ENCODE data around the gene NEURL2.
"Not testable (repeated sequence)": the region's sequence is repeated elsewhere in the genome, so short reads cannot be mapped to it uniquely, and the experiment has no call there.

Gene NEURL2

DNA sequence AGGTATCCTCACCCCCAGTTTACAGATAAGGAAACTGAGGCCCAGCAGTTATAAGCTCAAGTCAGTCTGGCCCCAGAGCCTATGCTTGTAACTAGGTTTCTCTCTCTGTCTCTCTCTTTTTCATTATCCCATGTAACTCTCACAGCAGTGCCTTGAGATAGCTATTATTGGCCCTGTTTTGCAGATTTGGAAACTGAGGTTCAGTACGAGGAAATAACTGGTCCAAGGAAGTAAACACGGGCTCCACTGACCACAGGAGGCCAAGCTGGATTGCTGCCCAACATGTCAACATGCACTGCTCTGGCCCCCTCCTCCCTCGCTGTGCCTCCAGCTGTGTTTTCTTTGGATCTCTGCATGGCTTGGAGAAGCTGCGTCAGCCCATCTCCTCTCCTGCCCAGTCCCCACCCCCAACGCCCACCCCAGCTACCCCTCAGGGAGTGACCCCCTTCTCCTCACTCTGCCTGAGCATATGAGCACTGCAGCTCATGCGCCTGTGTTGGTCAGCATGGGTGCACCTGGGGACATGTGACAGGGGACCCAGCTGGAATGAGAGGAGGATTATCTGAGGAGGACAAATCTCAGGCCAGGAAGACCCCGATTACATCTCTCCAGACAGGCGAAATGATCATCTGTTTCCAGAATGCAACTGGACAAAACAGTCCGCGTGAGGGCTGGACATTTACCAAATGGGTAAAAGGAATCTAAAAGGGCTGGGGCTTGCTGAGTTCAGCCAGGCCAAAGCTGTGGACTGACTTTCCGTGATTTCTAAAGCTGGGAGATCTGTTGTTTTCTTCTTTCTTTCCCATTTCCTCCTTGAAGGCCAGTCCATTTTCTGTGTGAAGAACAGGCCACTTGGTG is 28.8 kb upstream of the NEURL2 start:
- no peak for DNase-seq

DNA sequence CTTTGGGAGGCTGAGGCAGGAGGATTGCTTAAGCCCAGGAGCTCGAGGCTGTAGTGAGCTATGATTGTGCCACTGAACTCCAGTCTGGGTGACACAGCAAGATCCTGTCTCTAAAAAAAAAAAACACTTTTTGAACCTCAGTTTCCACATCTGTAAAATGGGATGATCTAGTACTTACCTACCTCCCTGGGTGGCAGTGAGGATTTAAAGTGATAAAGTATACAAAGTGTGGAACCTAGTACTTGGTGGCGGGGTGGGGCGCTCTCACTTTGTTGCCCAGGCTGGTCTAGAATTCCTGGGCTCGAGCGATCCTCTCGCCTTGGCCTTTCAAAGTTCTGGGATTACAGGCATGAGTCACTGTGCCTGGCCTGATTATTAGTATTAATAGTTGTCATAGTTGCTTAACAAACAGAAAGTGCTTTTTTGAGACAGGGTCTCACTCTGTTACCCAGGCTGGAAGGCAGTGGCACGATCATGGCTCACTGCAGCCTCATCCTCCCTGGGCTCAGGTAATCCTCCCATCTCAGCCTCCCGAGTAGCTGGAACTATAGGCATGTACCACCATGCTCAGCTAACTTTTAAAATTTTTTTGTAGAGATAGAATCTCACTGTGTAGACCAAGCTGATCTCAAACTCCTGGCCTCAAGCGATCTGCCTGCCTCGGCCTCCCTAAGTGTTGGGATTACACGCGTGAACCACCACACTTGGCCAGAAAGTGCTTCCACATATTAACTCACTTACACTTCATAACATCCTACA is 27.9 kb upstream of the NEURL2 start:
- DNase-seq = no peak

DNA sequence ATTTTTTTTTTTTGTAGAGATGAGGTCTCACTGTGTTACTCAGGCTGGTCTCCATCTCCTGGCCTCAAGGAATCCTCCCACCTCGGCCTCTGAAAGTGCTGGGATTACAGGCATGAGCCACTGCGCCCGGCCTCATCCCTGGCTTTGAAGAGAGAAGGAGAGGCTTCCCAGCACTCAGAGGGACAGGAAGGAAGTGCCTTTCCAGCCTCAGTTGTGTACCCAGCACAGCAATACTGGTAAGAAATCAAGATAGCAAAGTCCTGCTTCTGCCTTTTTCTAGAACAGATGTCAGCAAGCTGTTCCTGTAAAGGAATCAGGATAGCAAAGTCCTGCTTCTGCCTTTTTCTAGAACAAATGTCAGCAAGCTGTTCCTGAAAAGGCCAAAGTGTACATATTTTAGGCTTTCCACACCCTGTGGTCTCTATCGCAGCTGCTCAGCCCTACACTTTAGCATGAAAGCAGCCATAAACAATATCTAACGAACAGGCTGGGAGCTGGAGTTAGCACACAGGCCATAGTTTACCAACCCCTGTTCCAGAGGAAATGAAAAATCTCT is 27.3 kb upstream of the NEURL2 start:
- no peak for DNase-seq

DNA sequence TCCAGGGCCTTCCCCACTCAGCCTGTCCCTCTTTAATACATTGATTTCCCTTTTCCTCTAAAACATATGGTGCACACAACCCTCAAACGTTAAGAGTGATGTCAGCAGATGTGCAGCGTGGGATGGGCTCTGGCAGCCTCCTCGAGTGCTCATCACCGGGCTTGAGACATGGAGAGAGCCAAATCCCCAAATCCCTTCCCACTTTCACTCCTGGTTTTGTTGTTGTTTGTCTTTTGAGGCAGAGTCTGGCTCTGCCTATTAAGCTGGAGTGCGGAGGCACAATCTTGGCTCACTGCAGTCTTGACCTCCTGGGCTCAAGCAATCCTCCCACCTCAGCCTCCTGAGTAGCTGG is 26.8 kb upstream of the NEURL2 start:
- no peak for DNase-seq

DNA sequence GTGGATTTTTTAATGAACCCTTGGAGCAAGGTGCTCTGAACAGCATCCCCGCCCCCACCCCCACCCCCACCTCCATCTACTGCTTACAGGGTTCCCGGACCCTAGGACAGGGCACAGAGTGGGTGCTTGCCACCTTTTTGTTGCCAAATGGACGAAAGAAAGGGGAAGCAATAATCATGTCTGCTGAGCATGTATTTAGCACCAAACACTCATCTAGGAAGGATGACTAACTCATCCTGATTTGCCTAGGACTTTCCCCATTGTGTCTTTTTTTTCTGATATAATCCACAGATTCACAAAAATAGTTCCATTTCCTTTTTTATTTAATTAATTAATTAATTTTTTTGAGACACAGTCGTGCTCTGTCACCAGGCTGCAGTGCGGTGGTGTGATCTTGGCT is 22.1 kb upstream of the NEURL2 start:
- no peak for DNase-seq

DNA sequence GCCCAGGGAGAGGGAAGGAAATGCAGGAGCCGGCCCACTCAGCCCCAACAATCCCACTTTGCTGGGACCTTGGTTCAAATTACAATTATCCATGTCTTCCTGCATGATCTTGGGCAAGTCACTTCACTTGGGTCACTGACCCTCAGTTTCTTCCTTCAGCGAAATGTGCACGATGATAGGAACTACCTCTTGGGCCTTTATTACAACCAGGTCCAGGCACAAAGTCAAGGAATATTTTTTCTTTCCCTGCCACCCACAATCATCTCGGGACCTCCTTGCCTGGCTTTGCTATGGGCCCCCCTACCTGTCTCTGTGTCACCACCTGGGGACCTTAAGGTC is 21.3 kb upstream of the NEURL2 start:
- DNase-seq = no peak

DNA sequence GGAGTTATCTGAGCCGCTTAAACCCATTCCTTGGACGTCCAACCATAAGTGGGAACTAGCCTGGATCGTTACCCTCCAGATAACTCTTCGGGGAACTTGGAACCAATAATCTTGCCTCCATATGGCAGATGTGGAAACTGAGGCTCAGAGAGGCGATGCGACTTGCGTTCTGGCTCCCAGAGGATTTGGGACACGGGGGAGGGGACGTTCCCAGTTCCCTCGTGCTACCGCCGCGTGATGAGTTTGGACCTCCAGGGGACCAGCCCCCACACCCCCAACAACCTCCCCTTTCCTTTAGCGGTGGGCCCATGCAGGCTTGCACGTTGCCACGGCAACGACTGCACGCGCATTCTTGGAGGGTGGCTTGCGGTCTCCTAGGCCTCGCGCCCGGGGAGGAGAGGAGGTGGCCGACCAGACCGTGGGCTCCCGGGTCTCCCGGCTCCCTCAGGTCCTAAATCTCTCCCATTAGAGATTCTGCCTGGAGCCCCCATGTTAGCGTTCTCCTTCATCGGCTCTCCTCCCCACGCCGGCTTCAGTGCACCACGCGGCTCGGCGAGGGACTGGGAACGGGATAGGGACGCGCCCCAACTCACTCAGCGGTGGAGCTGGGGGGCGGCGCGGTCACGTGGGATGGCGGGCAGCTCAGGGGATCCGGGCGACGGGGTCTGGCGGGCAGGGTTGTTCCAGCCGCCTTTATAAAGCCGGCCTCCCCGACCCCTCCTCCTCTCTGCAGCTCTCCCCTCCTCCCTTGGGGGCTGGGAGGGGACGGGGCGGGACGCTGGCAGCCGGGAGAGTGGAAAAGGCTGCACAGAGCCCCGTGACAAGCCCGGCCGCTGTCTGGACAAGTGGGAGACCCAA is 20.7 kb upstream of the NEURL2 start, which contains the start of gene PLTP:
Gene PLTP (minus strand): TSS at position 670 of the 858 bp plus-strand sequence. CDS start 703 bp downstream, outside the sequence.
- peak; percentile 20 for DNase-seq

DNA sequence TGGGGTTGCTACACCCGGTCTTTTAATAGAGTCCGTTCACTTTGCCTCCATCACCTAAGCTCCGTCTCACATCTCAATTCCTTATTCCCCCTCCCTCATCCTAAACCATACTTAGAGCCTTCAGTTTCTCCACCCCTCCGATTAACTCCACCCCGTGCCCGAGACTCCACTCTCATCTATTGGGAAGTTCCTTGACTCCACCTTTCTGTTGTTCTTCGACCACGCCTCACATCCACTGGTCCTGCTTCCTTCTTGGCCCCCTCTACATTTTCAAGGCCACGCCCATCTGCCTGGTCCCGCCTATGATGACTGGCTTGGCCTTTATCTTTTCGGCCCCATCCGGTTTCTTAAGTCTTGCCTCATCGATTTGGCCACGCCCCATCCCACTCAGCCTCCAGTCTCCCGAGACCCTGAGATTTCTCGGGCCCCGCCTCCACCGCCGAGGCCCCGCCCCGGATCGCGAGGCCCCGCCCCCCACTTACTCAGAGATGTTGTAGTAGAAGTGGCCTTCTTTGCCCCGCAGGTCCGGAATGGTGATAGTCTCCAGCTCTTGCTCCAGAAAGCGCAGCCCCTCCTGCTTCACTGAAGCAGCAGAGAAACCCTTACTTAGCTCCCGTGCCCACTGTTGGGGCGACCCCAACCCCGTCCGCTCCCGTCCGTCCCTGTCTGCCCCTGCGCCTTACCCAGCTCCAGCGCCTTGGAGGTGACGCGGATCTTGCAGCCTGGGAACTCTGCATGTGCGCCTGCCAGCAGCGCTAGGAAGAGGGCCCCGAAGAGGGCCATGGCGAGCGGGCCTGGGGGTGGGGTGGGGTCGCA is 19.9 kb upstream of the NEURL2 start:
- DNase-seq = peak; percentile 74

DNA sequence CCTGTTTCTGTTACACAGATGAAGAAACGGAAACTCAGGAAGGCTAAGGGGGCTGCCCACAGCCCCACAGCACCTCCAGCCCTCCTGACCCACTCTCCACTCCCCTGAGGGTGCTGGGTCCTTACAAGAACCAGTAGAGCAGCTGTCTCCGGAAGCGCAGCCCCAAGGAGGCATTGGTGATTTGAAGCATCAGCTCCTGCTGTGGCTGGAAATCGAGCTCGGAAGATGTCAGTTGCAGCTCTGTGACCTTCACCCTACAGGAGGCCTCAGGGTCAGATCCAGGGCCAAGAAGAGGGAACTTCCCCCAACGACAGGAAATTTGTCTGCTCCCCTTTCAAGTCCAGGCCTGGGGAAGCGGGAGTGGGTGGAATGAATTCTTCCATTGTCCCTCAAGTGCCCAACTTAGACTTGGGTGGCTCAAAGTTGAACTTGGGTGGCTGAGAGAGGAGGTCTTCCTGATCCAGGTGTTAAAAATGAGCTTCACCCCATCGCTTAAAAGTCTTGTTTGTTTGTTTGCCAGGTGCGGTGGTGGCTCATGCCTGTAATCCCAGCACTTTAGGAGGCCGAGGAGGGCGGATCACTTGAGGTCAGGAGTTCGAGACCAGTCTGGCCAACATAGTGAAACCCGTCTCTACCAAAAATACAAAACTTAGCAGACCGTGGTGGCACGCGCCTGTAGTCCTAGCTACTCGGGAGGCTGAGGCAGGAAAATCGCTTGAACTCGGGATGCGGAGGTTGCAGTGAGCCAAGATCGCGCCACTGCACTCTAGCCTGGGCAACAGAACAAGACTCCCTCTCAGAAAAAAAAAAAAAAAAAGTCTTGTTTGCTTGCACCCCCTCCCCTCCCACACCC is 19.0 kb upstream of the NEURL2 start:
- no peak for DNase-seq

DNA sequence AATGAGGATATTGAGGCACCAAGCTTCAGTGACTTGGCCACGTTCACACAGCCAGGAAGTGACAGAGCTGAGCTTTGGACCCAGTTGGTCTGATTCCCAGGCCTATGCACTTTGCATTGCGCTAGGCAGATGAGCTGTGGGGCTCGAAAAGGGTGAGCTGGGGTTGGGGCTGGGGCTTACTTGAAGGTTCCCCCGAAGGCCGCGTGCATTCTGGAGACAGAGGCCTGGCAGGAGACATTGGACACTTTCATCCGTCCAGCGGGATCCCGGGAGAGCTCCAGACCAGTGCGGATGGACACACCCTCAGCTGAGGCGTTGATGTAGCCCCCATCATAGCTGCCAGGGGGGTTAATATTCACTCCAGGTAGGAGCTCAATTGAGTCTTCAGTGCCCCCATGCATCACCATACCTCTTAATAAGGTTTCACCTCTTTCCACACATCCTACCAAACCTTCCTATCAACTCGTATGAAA is 18.4 kb upstream of the NEURL2 start:
- DNase-seq = no peak

DNA sequence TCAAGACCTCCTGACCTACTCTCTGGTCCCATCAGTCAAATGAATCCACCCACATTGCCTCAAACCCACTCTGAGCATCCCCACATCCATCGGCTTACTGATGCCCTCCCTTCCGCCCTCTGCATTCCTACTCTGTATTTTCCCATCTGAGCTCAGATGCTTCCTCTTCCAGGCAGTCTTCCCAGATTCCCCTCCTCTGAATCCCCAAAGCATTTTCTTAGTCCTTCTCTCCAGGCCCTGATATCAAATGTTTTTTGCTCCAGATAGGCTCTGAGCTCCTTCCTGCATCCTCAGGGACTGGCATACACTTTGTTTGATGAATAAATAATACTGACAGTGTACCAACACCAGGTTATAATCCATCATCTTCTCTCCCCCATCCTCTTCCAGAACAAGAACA is 17.1 kb upstream of the NEURL2 start:
- DNase-seq = no peak

DNA sequence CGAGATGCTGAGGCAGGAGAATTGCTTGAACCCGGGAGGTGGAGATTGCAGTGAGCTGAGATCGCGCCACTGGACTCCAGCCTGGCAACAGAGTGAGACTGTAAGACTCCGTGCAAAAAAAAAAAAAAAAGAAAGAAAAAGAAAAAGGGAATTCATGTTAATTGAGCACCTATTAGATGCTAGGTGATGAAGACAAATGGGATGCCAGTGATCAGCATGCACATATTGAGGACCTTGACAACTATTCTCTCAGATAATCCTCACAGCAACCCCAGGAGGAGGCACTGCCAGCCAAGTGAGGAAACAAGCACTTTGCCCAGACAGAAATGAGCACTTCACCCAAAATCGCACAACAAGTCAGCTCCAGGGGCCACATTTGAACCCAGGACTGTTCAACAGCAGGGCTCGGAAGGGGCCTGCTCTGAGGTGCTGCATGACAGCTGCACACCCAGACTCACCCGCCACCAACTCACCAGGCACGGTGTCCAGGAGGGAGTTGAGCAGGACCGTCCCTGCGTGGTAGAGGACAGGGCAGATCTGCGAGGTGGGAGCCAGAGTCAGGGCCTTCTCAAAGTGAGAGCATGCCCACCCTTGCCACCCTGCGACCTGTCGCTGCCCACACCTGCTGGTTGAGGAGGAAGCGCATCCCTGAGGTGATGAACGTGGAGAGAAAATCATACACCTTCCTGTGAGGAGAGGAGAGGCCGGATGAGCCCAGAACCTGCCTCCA is 16.4 kb upstream of the NEURL2 start:
- no peak for DNase-seq

DNA sequence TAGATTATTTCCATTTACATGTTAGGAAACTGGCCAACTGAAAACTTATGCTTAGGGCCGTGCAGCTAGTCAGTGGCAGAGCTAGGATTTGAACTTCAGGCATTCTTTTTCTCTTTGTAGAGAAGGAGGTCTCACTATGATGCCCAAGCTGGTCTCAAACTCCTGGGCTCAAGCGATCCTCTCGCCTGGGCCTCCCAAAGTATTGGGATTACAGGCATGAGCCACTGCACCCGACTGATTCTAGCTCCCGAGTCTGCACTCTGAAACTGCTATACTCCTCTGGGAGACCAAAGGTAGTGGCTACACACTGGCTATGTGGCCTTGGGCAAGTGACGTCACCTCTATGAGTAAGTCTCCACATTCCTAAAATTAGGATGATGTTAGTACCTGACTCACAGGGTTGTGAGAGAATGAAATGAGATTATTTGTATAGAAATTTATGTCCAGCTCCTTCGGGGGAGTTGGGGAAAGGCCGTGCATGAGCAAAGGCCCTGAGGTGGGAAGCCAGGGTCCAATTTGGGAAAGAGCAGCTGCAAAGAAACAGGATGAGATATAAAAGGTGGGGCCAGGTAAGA is 14.6 kb upstream of the NEURL2 start:
- DNase-seq = no peak

DNA sequence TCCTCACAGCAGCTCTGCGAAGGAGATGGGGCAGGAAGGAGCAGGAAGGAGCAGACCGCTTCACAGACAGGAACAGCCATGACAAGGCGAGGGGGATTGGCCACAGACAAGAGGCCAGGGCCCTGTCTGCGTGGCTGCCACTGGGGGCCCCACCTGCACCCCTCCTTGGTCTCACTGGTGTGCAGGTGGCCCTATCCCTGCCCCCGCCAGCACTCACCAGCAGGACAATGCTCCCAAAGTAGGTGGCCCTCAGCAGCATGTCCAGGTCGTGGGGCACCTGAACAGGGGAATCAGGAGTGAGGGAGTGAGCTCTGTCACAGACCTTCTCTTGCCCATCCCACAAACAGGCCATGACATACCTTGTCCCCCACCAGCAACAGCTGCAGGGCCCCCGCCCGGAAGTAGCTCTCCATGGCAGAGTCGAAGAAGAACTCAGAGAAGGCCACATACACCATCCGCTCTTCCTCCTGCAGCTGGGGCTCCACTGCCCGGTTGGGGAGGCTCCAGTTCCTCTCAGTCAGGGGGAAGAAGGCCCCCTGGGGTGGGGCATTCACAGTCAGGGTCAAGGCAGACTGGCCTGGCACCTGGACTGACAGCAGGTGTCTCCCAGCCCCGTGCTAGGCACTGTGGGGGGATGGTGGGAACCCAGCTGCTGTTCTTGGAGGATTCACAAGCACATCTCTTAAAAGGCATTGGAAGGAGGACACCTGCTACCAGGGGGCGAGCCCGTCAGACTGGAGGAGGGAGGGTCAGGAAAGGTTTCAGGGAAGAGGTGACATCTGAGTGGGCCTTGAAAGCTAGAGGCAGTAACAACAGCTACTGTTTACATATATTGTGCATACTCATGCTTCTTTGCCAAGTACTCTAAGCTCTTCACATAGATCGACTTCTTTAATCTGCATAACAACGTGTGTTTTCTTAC is 13.8 kb upstream of the NEURL2 start:
- DNase-seq = no peak

DNA sequence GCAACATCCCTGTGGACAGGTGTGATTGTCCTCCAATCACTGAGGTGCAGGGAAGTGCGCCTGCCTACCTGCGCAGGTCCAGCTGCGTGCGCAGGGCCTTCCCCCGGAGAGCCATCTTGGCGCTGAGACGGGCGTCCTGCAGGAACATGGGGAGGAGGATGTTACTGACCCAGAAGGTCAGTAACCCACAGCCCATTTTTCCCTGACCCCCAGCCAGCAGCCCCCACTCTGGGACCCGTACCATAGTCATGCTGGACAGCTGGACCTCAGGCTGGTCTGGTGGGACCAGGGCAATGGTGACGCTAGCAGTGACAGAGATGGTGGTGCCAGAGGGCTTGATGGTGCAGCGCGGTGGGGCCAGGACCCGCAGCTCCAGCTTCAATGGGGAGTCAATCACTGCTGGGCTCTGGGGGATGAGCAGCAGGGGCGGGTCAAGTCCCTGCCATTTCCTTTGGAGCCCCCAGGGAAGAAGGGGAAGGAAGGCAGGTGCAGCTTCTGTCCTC is 11.2 kb upstream of the NEURL2 start:
- no peak for DNase-seq

DNA sequence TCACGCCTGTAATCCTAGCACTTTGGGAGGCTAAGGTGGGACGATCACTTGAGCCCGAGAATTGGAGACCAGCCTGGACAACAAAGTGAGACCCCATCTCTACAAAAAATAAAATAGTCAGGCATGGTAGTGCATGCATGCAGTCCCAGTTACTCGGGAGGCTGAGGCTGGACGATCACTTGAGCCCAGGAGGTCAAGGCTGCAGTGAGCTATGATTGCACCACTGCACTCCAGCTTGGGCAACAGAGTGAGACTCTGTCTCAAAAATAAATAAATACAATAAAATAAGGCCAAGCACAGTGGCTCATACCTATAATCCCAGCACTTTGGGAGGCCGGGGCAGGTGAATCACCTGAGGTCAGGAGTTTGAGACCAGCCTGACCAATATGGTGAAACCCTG is 10.3 kb upstream of the NEURL2 start:
- not testable (repeated sequence) for DNase-seq

DNA sequence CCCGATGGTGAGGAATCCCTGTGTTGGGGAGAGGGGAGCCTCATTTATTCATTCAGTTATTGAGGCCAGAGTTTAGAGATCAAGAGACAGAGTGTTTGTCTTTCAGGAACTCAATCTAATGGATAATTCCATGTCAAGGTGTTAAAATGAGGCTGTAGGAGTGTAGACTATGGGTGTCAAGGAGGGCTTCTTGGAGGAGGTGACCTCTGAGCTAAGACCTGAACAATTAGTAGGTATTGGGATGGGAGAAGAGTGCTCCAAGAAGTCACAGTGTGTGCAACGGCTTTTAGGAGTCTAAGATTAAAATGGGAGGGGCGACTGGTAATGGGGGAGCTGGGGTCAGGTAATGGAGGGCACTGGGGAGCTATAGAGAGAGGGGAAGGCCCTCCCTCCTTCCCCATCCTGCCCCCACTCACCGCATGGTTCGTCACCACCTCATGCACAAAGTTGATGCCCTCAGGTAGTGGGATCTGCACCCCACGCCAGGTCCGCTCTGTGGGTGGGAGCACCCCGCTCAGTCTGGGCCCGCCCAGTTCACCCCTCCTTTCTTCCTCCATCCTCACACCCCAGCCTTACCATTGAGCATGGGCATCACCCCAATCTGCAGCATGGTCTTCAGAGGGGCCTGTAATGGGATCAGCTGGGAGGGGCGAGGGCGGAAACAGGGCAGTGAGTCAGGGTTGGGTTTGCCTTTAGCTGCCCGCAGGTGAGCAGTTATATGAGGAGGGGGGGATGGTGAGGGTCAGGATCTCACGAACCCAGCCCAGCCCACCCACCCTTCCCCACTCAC is 8.2 kb upstream of the NEURL2 start:
- no peak for DNase-seq

DNA sequence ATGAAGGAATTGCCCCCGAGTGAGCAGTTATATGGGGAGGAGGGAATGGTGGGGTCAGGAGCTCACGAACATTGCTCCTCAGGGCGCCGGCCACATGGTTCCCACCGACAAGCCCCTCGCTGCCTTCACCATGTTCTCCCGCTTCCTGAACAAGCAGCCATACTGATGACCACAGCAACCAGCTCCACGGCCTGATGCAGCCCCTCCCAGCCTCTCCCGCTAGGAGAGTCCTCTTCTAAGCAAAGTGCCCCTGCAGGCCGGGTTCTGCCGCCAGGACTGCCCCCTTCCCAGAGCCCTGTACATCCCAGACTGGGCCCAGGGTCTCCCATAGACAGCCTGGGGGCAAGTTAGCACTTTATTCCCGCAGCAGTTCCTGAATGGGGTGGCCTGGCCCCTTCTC is 7.3 kb upstream of the NEURL2 start:
- DNase-seq = no peak

All from T-helper 9 cell (primary cell).